HG03442 (cell line): ENCODE data around the gene P2RX3.
"Not testable (repeated sequence)": the region's sequence is repeated elsewhere in the genome, so short reads cannot be mapped to it uniquely, and the experiment has no call there.

Source experiments
- ATAC-seq: cut with Tn5 transposase; IDR thresholded peaks from one replicate; pipeline ENCODE4 v1.9.1; 2021; ENCODE audit warnings: mild to moderate bottlenecking, moderate library complexity; ENCODE audit not compliant: unreplicated experiment

The P2RX3 gene

DNA sequence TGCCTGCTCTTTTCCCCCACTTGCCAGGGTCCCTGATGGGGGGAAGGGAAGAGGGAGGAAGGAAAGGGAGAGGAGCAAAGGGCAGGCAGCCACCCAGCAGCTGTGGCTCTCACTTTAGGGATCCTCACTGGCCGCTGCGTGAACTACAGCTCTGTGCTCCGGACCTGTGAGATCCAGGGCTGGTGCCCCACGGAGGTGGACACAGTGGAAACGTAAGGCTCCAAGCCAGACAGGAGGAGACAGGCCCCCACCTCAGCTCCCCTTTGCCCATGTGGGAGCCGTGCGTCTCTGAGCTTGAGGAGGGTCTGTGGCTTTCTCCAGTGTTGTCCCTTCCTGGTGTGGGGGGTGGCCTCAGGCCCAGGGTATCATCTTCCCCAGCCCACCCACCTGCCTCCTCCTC lies 9.9 kb downstream of the P2RX3 start:
- ATAC-seq: no peak

DNA sequence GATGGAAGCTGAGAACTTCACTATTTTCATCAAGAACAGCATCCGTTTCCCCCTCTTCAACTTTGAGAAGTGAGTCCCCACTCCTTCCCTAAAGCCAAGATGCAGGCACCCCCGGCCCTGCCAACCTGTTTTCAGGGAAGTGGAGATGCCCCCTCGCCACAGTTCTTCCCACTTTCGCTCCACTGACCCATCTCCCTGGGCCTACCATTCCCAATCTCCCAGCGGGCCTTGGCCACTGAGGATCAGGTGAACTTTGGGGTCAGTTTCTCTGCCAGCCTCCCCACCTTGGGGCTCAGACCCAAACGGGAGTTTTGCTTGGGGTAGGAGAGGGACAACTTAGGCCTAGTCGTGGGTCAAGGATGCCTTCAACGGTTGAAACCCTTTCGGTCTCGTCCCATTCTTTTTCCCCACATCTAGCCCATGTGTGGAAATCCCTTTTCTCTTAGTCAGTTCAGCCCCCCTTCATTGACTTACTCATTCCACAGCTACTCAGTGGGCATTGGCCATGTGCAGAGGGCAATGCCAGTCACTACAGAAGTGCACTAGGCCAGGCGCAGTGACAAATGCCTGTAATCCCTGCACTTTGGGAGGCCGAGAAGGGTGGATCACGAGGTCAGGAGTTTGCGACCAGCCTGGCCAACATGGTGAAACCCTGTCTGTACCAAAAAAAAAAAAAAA lies 10.6 kb downstream of the P2RX3 start:
- no peak for ATAC-seq

- ATAC-seq: no peak
Observed at GRCh38 chr11:57349491-57350274, 11.5 kb downstream of the P2RX3 start.

DNA sequence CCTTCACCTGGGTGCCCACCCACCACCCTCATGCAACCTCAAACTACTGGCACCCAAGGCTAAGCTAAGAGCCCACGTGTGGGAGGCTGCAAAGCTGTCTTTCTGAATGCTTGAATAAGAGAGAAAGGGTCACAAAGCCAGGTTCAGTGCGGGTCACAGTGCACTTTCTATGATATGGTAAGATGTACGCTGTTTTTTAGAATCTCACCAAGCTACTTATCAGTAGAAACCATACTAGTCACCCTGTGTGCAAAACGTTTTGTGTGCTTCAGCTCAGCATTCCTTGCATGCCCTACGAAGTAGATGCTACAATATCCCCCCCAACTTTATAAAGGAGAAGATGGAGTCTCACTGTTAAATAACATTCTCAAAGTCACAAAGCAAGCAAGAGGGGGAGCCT lies 14.9 kb downstream of the P2RX3 start:
- ATAC-seq: no peak

DNA sequence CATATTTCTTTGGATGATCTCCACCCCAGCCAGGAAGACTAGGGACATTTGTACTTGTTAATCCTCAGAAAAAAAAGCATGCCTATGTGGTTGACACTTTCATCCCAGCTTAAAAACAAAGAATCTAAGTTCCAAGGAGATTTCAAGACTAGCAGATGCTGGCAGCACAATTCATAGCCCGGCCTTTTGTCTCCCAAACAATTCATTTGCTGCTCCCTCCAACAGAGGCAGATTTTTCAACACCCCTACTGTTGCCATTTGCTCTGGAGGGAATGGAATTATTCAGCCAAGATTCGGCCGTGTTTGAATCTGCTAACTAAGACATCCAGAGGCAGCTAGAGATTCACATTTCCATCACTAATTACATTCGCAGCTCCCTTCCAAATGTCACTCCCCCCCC lies 15.3 kb downstream of the P2RX3 start:
- ATAC-seq: no peak

DNA sequence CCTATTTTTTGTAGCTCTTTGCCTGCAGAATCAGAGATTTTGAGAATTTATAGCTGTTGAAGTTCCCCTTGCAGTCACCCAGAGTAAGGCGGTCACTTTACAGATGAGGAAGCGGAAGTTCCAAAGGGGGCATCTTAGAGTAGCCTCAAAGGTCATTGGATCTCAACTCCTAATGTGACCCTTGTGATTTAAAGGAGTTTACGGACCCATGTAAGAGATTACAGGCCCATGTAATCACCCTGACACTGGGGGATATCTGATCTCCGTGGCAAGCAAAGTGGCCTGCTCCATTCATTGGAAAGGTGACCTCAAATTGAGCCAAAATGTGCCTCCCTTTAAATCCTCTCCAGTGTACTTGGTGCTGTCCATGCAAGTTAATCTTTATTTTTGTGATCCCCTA lies 15.7 kb downstream of the P2RX3 start:
- ATAC-seq: no peak

- ATAC-seq: no peak
Observed at GRCh38 chr11:57354699-57355098, 16.5 kb downstream of the P2RX3 start.

DNA sequence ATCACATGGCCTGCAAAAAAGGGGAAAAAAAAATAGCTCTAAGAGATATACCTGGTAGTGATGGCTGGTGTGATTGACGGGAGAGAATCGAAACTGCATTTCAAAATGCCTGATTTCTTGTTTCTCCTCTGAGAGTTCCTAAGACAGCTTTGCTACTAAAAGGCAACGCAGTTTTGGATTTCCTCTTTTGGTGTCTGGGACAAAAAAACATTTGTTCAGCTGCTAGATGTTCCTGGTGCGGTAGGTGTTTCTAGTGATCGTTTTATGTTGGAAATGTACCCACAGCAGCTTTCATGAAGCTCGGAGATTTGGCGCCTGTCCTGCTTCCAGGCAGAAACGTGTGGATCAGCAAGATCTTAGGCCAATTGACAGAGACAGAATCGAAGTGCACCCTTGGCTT lies 18.1 kb downstream of the P2RX3 start:
- ATAC-seq: no peak

DNA sequence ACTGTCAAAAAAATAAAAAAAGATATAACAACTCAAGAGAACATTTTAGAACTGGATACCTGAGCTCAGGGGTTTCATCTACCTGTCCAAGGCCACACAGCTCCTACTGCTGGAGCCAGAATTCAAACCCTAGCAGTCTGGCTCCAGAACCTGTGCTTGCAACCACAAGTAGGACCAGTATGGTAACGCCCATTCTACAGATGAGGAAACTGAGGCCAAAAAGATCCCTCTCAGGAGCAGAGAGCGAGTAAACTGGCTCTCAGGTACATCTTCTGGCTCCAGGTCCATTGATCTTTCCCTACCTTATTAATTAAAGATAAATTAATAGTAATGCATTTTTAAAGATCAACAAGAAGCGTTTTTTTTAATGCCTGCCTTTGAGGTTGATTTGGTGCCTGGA lies 19.2 kb downstream of the P2RX3 start:
- no peak for ATAC-seq

- no peak for ATAC-seq
Observed at GRCh38 chr11:57357856-57358255, 19.7 kb downstream of the P2RX3 start.

- no peak for ATAC-seq
Observed at GRCh38 chr11:57358543-57358961, 20.4 kb downstream of the P2RX3 start.

DNA sequence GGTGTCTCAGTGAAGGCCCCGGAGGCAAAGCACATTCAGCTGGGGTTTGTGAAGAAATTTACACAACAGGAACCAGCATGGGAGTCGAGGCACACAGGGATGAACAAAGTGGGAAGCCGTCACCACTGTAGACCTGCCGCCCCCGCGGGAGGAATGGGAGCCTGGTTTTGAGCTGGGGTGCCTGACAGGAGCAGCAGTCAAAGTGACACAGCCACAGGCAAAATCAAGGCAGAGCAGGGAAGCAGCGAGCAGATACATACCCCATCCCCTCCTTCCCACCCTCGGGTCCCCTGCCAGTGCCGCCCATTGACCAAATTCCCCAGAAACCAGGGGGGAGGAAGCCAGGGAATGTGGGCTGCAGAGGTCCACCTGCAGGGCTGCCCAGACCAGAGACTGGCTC lies 20.8 kb downstream of the P2RX3 start:
- ATAC-seq: no peak

DNA sequence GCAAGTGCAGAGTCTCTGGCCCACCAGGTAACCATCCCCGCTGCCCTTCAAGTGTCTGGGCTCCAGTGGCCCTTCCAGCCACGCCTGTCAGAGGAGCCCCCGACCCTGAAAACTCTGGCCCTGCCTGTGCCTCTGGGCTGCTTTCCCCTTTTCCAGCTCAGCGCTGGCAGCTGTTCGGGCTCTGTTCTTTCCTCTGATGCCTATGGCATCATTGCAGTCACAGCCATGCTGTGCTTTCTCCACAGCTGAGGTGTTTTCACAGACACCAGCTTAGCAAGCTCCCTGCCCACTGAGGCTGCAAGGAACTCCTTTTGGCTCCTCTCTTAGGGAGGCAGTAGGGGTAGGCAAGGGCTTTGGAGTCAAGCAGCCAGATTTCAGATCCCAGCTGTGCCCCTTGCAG lies 21.2 kb downstream of the P2RX3 start:
- ATAC-seq: no peak

DNA sequence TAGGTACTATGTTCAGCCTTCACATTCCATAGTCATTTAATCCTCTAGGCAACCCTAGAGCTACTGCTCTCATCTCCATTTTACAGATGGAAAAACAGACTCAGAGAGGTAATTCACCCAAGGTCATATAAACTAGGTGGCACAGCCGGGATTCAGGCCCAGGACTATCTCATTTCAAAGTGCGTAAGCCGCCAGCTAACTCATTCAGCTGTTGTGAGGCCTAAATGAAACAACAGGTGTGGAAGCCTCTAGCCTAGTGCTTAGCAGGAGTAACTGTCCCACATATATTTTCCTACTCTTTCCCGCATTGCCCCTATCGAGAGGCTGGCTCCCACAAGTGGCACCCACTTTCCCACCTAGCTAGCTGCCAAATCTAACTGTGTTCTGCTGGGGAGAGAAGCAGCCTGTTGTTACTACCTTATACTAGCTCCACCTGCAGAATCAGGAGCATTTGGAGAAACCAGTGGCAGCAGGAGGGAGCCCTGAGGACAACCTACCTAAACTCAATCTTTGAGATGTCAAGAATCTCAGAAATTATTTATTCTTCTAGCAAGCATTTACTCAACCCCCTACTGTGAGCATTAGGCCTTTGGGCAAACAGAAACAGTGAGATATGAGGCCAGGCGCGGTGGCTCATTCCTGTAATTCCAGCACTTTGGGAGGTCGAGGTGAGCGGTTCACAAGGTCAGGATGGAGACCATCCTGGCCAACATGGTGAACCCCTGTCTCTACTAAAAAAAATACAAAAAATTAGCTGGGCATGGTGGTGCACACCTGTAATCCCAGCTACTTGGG lies 21.9 kb downstream of the P2RX3 start:
- no peak for ATAC-seq

DNA sequence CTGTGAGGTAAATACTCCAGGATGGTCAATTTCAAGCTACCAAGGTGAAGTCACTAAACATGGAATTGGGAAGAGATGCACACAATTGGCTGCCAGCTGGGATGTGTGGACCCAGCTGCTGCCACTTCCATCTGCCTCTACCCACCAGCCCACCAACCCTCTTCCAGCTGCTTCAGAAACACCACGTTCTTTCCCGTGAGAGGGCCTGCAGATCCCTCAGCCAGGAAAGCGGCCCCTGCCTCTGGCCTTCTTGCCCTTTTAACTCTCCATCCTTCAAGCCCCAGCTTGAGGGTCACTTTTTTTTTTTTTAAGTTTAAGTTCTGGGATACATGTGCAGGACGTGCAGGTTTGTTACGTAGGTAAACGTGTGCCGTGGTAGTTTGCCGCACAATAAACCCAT lies 22.8 kb downstream of the P2RX3 start:
- no peak for ATAC-seq

- not testable (repeated sequence) for ATAC-seq
Observed at GRCh38 chr11:57361420-57361819, 23.3 kb downstream of the P2RX3 start.

DNA sequence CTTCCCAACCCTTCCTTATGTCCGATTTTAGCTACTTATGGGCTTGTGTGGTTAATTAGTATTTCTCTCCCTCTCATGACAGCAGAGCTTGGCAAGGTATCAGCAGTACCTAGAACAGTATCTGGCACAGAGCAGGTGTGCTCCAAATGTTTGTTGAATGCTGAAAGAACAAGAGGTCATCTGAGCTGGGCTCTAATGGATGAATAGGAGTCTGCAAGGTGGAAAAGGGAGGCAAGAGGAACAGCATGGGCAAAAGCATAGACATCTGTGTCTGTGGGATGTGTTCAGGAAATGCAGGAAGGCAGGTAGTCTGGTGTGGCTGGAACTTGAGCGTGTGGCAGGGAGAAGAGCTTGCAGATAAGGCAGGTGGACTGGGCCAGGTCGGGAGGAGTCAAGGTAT lies 23.8 kb downstream of the P2RX3 start:
- ATAC-seq: no peak

DNA sequence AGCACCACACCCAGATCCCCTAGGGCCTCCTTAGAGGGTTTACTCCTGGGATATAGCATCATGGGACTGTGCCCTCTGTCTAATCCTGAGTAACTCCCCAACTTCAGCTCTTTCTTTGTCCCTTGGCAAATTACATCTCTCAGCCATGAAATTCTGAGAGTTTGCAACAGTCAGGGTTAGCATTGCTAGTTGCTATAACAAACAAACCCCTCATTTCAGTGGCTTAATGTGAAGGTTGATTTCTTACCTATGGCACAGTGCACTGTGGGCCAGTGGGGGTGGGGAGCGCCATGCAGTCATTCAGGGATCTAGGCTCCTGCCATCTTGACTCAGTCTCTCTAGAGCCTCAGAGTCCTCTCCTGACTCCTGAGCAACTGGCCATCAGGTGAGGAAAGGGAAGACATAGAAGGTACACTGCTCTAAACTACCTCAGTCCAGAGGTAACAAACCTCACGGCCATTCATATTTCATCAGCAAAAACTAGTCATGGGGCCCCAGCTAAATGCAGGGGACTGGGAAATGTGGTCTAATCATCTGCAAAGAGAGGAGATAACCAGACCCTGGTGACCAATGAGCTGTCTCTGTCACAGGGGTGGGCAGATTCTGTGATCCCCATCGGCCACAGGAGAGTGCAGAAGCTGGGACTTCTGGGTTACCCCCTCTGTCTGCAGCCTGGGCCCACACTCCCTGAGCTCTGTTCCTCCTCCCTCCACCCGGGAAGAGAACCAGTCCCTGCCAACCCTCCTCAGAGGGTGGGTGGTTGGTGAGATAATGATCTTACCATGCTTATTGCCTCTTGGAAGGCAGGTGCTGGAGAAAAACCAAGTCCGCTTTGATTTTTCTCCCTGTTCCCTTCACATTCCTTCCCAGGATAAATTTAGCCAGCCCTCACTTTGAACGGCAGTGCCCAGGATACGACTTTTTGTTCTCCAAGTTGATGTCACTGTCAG lies 25.3 kb downstream of the P2RX3 start:
- no peak for ATAC-seq

DNA sequence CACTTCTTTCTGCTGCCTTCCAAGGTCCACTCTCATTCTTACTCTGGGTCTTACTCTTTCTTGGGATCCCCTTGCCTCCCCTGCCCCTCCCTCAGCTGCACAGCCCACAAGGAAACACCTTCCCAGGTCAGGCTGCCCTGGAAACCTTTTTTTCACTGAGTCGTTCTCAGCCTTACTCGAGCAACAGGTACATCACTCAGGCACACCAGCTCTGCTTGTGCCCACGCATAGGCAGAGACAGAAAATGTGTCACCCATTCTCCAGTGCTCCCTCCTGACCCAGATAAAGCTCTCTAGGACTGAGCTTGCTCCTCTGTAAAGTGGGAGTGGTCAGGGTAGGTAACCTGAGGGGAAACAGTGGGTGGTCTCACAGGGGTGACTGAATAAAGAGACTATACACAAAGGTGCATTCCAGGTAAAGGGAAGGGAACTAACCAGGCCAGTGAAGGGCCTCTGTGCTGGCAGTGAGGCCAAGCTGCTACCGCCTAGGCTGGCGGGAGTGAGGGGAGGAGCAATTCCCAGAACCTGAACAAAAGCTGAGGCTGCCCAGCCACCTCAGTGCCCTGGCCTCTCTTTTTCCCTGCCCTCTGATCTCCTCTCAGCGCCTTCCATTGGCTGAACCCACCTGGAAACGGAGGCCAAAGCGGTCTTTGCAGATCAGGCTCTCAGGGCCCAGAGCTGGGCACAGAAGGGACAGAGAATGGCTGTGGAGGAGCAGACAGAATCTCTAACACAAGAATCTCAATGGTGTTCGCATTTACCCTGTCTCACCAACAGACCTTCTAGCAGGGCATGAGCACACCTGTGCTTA lies 26.9 kb downstream of the P2RX3 start:
- ATAC-seq: no peak
